Activated CD4-positive, alpha-beta T cell treated with anti-CD3 and anti-CD28 coated beads, Interleukin-2, amount 50 U/mL, for 48 hours (primary cell): ENCODE data around the gene CDK8.

Source experiments
- DNase-seq, 2 experiments: peaks; one replicate each; pipeline ENCODE4 v3.0.0-alpha.2; 2020

The CDK8 gene

DNA sequence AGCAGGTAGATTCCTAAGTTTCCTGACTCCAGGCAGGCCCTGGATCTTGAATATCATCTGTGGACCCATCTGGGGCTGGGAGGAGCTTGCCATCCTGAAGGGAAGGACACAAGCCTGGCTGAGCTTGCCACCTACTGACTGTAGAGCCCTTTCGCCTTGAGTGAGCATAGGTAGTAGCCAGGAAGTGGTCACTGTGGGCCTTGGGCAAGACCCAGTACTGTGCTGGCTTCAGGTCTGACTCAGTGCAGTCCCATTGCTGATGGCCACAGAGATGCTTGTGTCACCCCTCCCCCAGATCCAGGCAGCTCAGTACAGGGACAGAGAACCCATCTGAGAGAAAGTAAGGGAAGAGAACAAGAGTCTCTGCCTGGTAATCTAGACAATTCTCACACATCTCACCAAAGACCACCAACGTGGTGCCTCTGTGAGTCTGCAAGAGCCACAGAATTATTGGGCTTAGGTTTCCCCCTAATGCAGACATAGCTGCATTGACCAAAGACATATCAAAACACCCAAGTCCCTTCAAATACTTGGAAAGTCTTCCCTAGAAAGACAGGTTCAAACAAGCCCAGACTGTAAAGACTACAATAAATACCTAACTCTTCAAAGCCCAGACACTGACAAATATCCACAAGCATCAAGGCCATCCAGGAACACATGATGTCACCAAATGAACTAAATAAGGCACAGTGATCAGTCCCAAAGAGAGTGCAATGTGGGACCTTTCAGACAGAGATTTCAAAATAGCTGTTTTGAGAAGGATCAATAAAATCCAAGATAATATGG is 195.3 kb downstream of the CDK8 start:
- DNase-seq = no peak
